ENCODE data around the gene TTC9.

DNA sequence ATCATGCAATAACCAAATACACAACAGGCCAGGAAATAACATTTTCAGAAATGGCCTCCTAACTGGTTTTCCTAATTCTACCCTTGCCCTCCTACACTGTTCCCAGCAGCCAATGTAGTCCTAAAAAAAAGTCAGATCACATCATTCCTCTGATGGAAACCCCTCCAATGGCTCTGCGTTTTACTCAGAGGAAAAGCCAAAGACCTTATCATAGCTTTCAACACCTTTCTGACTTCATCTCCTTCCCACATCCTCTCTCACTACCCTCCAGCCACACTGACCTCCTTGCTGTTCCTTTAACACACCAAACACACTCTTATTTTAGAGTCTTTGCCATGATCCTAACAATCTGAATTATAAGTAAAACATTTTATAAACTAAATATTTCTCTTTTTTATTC, 42.4 kb upstream of the TTC9 start:
- TF ChIP-seq YY1 (IDR thresholded peaks at IDR 0.05; ENCODE audit: insufficient read depth, insufficient read length) = no peak
- no peak for TF ChIP-seq ZNF274 (IDR thresholded peaks at IDR 0.05; ENCODE audit: low read depth, low read length)
- TF ChIP-seq SUZ12 (IDR thresholded peaks at IDR 0.05; ENCODE audit: extremely low read depth, insufficient read depth, insufficient read length) = no peak
